Activated CD8-positive, alpha-beta memory T cell treated with anti-CD3 and anti-CD28 coated beads, Interleukin-2, amount 50 U/mL, for 4 hours (primary cell): ENCODE measurements around the gene IRX4.
"Not testable (repeated sequence)": the region's sequence is repeated elsewhere in the genome, so short reads cannot be mapped to it uniquely, and the experiment has no call there.

Source experiments
- DNase-seq: peaks from one replicate; pipeline ENCODE4 v3.0.0-alpha.2; 2020

Gene IRX4

DNA sequence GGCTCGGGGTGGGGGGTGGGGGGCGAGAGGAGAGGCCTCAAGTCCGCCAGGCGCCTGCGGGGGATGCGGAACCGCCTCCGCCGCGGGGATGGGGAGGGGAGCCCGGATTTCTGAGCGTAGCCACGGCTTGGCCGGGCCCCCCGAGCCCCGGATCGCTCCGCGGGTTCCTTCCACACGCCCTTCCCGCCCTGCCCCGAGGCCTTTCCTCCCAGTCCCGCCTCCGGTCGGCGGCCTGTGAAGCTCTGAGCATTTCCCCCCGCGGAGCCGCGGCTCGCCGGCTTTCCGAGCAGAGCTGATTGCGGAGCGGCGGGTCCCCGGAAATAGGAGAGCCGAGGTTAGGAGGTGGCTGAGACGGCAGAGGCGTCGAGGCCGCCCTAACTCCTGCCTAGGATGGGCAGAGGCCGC lies 6.1 kb downstream of the IRX4 start:
- no peak for DNase-seq

DNA sequence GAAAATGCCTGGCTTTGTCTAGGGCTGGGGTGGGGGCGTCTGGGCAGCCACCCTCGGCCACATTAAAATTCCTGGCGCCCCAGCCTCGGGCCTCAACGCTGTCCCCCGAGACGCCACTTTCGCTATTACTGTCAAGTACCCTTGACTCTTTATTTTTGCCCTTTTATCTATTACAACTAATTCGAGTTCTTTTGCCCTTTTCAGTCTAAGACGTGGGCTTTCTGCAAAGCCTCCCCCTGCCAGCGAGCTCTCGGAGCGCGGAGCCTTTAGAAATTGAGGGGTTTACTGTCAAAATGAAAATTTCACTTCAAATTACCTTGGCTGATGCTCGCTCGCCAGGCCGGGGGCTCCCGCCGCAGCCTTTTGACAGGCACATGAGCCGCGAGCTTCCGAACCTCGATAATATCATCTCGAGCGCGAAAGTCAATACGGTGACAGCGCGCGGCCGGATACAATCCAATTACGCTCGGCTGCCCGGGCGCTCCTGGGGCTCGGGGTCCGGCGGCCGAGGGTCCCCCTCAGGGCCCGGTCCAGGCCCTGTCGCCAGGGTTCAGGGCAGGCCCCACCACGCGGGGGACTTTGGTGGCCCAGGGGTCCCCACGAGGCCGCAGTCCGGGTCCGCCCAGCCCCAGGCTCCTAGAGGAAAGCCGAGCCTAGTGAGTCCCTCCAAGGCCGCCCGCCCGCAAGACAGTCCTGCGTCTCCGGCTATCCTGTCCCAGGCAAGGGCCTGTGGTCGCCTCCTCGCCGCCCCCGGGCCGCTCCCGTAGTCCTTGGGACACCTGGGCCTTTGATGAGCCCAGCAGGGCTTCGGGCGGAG lies 6.7 kb downstream of the IRX4 start:
- DNase-seq, result no peak

DNA sequence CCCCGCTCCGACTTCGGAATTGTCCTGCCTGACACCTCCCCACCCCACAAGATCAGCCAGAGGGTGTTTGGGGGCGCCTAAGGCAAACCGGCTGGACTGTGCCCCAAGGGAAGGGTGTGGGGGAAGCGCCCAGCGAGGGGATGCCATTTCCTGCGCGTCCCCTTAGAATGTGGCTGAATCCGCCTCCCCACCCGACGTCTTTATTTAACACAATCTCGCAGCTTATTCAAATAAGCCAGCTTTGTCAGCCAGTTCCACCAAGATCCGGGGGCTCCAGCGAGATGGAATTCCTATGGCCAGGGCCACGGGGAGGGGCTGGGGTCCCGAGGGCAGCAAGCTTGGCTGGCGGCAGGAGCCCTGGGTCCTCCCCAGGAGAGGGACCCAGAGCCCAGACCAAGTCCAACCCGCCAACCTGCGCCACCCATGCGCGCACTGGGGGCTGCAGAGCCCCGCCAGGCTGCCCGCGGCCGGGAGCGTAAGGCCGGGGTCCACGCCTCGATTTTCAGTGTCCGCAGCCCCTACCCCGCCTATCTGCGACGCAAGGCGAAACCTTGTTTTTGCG lies 7.4 kb downstream of the IRX4 start:
- DNase-seq, result no peak

DNA sequence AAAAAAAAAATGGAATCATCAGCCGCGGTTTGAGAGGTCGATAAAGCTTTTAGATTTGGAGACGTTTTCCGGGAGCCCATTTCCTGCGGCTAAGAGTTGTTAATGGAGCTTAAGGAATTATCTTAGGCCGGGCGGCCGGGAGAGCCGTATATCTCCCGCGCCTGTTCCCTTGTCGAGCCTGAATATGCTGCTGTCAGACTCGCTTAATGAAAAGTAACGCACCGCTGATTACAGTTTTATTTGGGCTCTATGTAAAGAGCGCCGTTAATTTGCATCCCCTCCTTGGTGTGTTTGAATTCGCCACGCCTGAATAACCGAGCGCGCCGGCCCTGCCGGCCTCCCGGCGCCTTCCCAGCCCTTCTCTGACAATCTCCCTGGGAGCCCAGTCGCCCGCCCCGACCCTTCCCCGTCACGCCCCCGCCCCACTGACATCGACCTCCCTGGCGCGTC lies 7.9 kb downstream of the IRX4 start:
- DNase-seq, result no peak

DNA sequence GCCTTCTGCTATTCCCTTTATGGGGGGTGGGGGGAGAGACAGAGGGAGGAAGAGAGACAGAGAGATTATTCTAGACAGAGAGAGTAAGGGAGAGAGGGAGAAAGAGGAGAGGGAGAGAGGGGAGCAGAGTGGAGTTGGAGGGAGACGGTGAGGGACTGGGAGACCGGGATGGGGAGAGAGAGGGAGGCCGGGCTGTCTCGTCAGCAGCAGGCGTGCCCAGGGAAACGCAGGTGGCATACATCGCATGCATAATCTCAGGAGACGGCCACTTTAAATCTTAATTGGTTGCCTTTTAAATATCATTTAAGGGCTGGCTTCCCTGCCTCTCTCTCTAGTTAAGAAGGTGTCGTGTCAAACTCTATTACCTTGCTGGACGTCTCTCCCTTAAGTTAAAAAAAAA lies 8.4 kb downstream of the IRX4 start:
- DNase-seq, result no peak

DNA sequence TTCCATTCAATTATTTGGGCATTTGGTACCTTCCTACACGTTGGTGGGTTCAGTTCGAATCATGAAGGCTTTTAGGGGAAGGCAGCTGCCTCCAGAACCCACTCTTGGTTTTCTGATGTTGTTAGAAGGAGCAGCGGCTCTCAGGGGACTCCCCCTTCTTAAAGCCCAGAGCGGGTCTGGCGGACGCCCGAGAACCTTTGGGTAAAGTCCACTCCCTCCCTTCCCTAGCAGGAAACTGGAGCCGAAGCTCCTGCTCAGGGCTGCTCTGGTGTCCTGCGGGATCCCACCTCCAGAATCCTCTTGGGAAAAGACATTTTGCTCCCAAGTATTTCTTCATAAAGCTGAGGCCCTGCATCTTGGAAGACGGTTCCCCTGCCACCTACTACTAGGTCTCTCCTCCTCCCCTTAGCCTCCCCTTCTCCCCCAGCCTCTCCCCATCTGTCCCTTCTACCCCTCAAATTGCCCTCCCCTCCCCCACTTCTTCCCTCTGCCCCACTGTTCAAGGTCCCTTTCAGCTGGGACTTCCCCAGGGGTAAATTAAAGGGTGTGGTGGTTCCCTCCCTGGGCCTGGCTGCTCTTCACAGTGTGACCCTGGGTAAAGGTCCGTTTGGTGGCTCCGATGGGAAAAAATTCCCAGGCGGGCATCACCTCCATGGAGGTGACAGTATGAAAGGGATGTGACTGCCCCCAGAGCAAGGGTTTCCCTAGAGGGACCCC lies 9.3 kb downstream of the IRX4 start:
- DNase-seq, result no peak

DNA sequence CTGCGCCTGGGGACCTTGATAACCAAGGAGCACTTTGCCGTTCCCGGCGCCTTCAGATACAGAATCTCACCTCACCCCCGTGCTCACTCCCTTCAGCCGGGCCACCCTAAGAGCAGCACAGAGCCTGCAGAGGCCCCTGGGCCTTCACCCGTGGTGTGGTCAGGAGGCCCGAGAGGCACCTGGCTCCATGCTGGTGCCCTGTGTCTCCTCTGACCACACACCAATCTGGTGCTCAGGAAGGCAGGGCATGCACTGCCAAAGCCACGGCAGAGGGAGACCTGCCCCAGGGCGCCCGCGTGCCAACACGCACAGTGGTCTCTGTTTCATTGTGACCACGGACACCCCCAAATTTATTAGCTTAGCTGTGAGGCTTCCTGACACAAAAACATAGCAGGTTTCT lies 11.3 kb downstream of the IRX4 start:
- no peak for DNase-seq

DNA sequence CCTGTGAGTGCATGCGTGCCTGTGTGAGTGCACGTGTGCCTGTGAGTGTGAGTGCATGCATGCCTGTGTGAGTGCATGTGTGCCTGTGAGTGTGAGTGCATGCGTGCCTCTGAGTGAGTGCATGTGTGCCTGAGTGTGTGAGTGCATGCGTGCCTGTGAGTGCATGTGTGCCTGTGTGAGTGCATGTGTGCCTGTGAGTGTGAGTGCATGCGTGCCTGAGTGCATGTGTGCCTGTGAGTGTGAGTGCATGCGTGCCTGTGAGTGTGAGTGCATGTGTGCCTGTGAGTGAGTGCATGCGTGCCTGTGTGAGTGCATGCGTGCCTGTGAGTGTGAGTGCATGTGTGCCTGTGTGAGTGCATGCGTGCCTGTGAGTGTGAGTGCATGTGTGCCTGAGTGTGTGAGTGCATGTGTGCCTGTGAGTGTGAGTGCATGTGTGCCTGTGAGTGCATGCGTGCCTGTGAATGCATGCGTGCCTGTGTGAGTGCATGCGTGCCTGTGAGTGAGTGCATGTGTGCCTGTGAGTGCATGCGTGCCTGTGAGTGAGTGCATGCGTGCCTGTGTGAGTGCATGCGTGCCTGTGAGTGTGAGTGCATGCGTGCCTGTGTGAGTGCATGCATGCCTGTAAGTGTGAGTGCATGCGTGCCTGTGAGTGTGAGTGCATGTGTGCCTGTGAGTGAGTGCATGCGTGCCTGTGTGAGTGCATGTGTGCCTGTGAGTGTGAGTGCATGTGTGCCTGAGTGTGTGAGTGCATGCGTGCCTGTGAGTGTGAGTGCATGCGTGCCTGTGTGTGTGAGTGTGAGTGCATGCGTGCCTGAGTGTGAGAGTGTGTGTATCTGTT lies 12.1 kb downstream of the IRX4 start:
- not testable (repeated sequence) for DNase-seq

DNA sequence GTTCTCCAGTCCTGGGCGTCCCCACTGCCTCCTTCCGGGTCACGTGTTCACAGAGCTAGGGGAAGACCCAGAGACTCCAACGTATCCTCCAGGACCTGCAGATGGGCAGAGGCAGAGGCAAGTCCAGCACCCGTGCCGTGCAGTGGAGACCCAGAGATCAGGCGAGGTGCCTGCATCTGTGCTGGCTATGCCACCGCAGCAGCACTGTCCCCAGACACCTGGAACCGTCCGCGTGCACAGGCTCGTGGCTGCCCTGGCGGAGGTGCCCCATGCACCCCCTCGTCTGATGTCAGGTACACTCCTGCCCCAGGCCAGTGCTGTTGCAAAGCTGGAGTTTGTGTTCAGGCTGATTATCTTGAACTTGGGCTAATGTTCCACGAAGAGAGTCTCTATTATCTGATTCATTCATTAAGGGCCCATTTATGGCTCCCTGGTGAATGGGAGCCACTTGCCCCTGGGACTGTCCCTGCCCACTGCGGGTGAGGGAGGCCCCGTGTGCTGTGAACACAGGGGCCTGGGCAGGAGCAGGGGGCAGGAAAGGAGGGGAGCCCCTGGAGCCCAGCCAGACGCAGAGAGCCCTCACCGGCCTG lies 13.7 kb downstream of the IRX4 start:
- DNase-seq, result no peak

DNA sequence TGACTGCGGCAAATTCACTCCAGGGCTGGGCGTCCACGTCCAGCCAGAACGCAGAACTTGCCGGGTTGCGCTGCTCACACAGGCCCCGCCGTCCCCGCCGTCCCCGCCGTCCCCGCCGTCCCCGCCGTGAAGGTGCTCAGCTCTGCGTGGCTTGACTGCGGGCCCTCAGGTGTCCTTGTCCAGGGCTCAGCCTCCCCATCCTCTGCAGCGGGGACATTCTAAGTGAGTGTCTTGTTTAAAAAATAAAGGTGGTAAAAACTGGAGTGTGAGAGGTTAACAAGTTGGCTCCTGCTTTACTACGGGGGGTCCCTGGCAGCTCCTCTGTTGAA lies 14.9 kb downstream of the IRX4 start:
- DNase-seq, result no peak

DNA sequence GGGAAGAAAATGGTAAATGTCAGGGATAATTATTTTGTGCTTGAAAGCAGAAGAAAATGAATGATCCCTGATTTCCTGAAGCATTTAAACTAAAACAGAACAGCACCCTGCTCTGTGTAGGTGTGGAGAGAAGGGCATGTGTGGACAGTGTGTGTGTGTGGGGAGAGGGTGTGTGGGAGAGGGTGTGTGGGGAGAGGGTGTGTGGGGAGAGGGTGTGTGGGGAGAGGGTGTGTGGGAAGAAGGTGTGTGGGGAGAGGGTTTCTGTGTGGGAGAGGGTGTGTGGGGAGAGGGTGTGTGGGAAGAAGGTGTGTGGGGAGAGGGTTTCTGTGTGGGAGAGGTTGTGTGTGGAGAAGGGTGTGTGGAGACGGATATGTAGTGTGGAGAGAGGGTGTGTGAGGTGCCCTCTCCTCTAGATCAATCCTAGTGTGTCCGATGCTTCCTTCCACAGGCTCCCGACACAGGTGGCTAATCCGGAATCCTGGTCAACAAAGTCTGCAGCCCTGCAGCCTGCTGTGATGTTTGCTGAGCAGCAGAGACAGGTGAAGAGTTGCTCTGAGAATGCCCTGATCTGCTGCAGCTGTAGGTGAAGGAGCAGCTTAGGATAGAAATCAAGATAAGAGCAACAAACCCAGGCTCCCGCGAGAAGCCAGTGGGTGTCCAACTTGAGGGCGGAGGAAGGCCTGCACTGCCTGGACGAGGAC lies 15.5 kb downstream of the IRX4 start:
- DNase-seq, result no peak

DNA sequence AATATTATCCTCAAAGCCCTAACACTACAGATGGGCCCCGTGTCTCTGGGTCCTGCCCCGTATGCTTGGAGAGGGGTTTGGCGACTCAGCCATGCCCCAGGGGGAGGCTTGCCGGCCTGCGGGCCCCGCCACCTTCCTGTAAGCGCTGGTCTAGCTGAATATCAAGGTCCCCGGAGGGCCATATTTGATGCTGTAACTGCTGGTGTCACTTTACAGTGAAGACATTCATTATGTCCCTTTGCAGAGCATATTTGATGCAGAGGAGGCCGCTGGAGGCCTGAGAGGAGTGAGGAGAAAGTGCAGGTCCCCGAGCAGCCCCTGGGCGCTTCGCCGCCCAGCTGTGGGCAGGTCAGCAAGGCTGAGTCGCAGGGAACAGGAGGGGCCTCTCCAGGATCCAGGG lies 16.8 kb downstream of the IRX4 start:
- DNase-seq, result no peak

DNA sequence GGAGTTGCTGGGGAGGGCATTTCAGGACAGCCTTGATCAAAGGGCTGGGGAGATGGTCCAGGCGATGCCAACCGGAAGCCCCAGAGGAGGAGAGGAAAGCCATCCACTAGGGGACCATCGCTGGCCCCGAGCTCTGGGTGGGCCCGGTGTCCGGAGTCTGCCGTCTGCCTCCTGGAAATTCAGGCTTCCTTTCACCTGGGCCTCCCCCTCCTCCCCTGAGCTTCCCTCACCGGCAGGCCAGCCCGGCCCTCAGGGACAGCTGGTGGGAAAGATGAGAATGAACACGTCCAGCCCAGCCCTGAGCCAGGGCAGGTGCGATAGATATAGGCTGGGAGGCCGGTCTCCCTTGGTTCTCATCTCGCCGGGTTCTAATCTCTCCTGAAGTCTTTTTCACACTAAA lies 17.2 kb downstream of the IRX4 start:
- DNase-seq, result no peak

DNA sequence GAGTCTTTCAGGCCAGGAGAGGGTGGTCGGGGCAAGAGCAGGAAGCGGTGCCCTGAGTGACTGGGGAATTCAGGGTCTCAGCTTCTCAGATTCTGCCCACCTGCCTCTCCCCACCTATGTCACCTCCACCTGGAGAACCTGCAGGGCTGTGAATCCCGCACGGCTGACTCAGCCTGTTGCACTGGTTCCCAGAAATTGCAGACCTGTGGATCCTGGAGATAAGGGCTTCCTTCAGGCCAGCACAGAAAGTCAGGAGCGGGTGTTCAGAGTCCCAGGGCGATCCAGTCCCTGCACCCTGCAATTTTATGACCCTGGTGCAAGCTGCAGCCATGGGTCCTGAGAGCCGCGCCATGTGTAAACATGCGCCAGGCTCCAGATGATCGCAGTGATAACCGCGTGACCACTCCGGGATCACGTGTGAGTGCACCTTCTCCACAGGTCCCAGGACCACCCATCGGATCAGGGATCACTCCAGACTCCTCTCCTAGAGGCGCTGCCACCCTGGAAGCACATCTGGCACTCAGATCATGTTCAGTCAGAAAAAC lies 17.8 kb downstream of the IRX4 start:
- DNase-seq, result no peak

DNA sequence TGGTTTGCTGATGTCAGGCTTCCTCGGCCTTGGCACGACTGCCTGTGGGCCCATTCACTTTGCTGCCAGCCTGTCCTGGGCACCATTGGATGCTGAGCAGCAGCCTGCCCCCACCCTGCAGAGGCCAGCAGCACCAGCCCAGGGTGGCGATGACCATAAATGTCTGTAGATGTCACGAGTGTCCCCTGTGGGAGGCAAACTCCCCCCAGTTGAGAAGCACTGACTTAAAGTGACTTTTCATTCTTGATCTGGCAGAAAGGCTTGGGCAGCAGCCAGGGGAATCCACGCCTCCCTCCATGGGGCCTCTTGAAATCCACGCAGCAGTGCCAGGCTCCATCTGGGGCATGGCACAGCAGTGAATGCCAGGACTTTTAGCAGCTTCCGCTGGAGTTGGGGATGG lies 21.8 kb downstream of the IRX4 start:
- no peak for DNase-seq

DNA sequence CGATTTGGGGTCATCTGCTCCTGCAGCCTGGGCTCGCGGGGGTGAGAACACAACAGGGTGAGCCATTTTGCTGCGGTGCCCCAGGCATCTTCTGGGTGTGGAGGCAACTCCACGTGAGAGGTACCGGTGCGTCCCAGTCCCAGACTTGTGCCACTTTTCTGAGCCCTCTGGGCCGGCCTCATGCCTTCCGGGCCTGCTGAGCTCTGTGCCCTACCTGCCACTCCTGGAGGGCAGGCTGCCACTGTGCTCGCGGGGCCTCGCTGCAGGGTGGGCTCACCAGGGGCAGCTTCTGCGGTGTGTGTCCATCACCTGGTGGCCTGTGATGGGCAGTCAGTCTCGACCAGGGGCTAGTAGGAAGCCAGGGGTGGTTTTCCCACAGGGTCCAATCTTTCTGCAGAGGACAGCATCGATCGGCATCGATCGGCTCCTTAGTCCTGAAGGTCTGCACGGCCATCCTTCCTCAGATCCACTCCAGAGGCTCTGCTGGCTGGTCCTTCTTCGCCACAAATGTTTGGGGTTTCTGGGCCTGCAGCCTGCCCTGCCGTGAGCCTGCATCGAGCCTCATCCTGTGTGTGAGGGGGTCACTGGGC lies 22.6 kb downstream of the IRX4 start:
- DNase-seq, result no peak

DNA sequence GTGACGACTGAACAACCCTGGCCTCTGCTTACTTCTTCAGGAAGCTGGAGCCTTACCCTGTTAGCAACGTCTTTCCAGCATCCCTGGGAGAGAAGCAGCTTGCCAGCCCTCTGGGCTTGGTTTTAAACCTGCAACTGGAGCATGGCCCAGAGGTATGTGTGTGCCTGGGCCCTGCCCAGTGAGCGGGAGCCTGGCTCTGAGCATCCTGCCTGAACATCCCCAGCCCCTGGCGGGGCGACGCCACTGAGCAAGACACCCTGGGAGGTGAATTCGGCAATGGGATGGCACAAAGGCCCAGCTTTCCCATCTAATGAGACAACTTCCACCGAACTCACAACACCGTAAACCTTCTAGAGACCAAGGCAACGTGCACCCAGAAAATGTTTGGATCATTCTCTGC lies 23.6 kb downstream of the IRX4 start:
- DNase-seq, result no peak

DNA sequence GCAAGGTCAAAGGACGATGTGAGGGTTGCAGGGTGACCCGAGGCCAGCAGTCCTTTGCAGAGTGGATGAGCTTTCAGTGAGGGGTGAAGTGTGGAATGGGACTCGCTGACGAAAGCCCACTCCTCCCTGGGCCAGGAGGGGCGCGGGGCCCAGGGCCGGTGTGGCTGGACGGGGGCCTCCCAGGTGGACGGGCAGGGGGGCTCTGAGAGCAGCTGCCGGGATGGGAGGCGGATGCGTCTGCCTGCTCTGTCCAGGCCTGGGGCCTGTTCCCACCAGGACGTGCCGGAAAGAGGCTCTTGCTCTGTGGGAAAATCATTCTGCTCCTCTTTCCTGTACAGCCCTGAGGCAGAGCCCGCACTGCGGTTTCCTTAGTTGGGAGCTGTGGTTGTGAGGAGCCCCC lies 24.3 kb downstream of the IRX4 start:
- no peak for DNase-seq

DNA sequence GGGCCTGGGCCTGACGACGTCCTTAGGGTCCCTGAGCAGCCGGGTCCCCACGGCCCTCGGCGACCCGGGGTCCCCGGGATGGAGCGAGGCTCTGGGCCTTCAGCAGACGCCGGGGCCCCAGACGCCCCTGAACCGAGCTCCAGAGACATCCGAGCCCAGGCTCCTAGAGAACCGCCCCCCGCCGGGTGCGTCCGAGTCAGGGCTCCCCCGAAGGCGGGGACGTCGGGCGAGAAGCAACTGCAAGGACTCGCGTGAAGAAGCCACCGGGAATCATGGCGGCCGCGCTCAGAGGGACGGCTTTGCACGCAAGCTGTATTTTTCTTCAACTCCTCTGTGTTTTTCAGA lies 25.5 kb downstream of the IRX4 start:
- DNase-seq, result no peak

DNA sequence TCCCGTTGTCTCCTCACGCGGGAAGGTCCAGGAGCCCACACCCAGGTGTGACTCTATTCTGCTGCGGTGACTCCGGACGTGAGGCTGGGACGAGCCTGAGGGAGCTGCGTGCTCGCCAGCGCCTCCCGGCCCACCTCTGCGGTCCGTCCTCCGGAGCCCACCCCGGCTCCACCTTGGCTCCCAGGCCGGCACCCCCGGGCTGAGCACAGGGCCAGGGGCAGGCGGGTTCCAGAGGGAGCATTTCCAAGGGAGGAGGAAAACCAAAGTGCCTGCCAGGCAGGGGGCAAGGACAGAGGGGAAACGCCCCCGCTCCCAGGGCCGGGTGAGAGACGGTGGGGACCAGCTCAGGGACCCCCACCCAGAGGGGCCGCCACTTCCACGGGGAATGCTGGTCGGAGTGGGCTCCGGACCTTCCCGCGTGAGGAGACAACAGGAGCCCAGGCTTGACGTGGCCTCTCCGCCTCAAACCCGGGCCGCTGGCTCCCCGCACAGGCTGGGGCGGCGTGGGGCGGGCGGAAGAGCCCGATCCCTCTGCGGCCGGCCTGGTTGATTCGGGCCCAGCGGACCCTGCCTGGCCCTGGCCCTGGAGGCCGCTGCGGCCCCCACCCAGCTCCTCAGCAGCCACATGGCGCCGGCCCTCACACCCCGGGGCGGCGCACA lies 26.0 kb downstream of the IRX4 start:
- no peak for DNase-seq

DNA sequence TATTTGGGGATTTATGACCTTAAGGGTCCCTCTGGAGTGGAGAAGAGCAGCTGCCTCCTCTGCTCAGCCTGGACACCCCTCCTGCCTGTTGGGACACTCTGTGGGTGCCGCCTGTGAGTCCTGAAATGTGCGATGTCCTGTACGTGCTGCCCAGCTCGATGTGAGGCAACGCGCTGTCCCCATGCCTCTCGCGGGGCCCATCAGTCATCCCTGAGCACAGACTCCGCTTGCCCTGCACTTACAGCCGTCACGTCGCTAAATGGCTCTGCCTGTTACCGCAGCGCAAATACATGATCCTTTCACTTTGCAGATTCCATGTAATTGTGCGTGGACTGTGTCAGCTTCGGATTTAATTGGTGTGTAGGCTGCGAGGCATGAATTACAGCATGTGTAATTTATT lies 27.1 kb downstream of the IRX4 start:
- DNase-seq, result no peak
